HCT116 (cell line): ENCODE data around the gene RPL13. TPM values are rescaled to one million over a fixed set of nuclear protein-coding genes. Genes with fewer than 3 reads are reported as not detected.

ENCODE experiments used
- ATAC-seq: fragments of 200-7000 bp; cut with Tn5 transposase; 2 replicates; pipeline ENCODE4 v1.9.1; 2020; ENCODE audit warnings: mild to moderate bottlenecking, moderate library complexity
- BruUV-seq: library from RNA; stranded (reverse); fragments of 400-500 nt; replicated peaks from 2 replicates; lab custom pipeline; 2021; lab: Mats Ljungman, UMichigan
- CTCF ChIA-PET: fragments of 300-600 bp; sonication (Branson Sonifier 250); formaldehyde crosslinking; loops from one replicate; lab custom pipeline; 2021; ENCODE audit warnings: antibody characterized with exemption; lab: Charles Lee
- POLR2A ChIA-PET: fragments of 300-600, 350-600 bp; sonication (Branson Sonifier 250); formaldehyde crosslinking; loops from one replicate; lab custom pipeline; 2021; ENCODE audit warnings: antibody characterized with exemption; lab: Charles Lee
- RAD21 ChIA-PET, 2 experiments: fragments of 300-600 bp; sonication (Branson Sonifier 250); formaldehyde crosslinking; loops; one replicate each; lab custom pipeline; 2023; ENCODE audit warnings: low total read pairs in 2 of 2; ENCODE audit not compliant: uncharacterized antibody in 2 of 2, unreplicated experiment in 2 of 2, low non-redundant PET in 1 of 2; lab: Charles Lee
- DNase-seq: peaks from one replicate; pipeline ENCODE4 v3.0.0-alpha.2; 2010; ENCODE audit warnings: low read depth, low spot score
- H2AFZ ChIP-seq: fragments of 200-600 bp; shearing (Covaris generic), sonication (generic); 2 replicates; pipeline ENCODE4 v1.6.1; 2017; ENCODE audit warnings: low read depth, mixed run types, mixed read lengths, antibody characterized with exemption, low read length; ENCODE audit not compliant: poor library complexity, severe bottlenecking
- H3K27ac ChIP-seq: 2 replicates; pipeline ENCODE4 v1.5.1; 2012; ENCODE audit warnings: low read depth, low read length
- H3K27me3 ChIP-seq: fragments of 200-600 bp; sonication (generic); 2 replicates; pipeline ENCODE4 v1.6.1; 2016; ENCODE audit warnings: mixed run types, low read length, mixed read lengths; ENCODE audit not compliant: insufficient read depth
- H3K36me3 ChIP-seq, 2 experiments: fragments of 200-500 bp in 1 of 2; fragments of 200-600 bp in 1 of 2; sonication (Bioruptor generic) in 1 of 2; sonication (generic) in 1 of 2; 2 replicates each; pipeline versions ENCODE4 v1.5.1 to v1.6.1; 2014 to 2016; ENCODE audit warnings: low read length in 2 of 2, inconsistent platforms in 1 of 2, mixed read lengths in 1 of 2, mixed run types in 1 of 2; ENCODE audit not compliant: insufficient read depth in 2 of 2, control insufficient read depth in 1 of 2
- H3K4me1 ChIP-seq, 2 experiments: fragments of 200-600 bp in 1 of 2; sonication (generic) in 1 of 2; 2 replicates each; pipeline versions ENCODE4 v1.5.1 to v1.6.1; 2012 to 2017; ENCODE audit warnings: low read length in 2 of 2, inconsistent platforms in 1 of 2, mild to moderate bottlenecking in 1 of 2, mixed read lengths in 1 of 2, mixed run types in 1 of 2, moderate library complexity in 1 of 2; ENCODE audit not compliant: insufficient read depth in 2 of 2, control insufficient read depth in 1 of 2
- H3K4me2 ChIP-seq: fragments of 200-600 bp; sonication (generic); 2 replicates; pipeline ENCODE4 v1.6.1; 2017; ENCODE audit warnings: mixed run types, low read length, mixed read lengths
- H3K4me3 ChIP-seq, 2 experiments: fragments of 200-600 bp in 1 of 2; sonication (generic) in 1 of 2; replicated peaks in 1 of 2; 2 replicates each; pipeline ENCODE4 v1.5.1; 2011 to 2016; ENCODE audit warnings: low read length in 2 of 2, control low read depth in 1 of 2, low read depth in 1 of 2, mild to moderate bottlenecking in 1 of 2, mixed read lengths in 1 of 2, mixed run types in 1 of 2
- H3K79me2 ChIP-seq: fragments of 200-600 bp; sonication (generic); 2 replicates; pipeline ENCODE4 v1.6.1; 2017; ENCODE audit warnings: mild to moderate bottlenecking, mixed run types, low read length, moderate library complexity, mixed read lengths; ENCODE audit not compliant: insufficient read depth
- H3K9ac ChIP-seq: fragments of 200-600 bp; sonication (generic); 2 replicates; pipeline ENCODE4 v1.6.1; 2016; ENCODE audit warnings: low read length, mixed read lengths
- H3K9me2 ChIP-seq: fragments of 200-600 bp; sonication (generic), shearing (Covaris generic); 2 replicates; pipeline ENCODE4 v1.6.1; 2017; ENCODE audit warnings: mixed run types, mild to moderate bottlenecking, moderate library complexity; ENCODE audit not compliant: insufficient read depth
- H3K9me3 ChIP-seq, 2 experiments: fragments of 200-500 bp in 1 of 2; fragments of 200-600 bp in 1 of 2; sonication (Bioruptor generic) in 1 of 2; sonication (generic) in 1 of 2; 2 replicates each; pipeline ENCODE4 v1.6.1; 2014 to 2017; ENCODE audit warnings: low read length in 2 of 2, mixed read lengths in 2 of 2, inconsistent platforms in 1 of 2, low read depth in 1 of 2, mild to moderate bottlenecking in 1 of 2, mixed run types in 1 of 2, moderate library complexity in 1 of 2; ENCODE audit not compliant: control insufficient read depth in 1 of 2, insufficient read depth in 1 of 2
- H4K20me1 ChIP-seq: fragments of 200-600 bp; sonication (generic), shearing (Covaris generic); 2 replicates; pipeline ENCODE4 v1.6.1; 2017; ENCODE audit warnings: mixed run types, mild to moderate bottlenecking, moderate library complexity; ENCODE audit not compliant: insufficient read depth
- CEBPB ChIP-seq: IDR thresholded peaks from 2 replicates; pipeline ENCODE4 v1.6.1; 2012; ENCODE audit warnings: low read depth
- EZH2phosphoT487 ChIP-seq: fragments of 200-600 bp; IDR thresholded peaks from 2 replicates; pipeline ENCODE4 v1.6.1; 2018; ENCODE audit warnings: antibody characterized with exemption, borderline replicate concordance
- JUND ChIP-seq: IDR thresholded peaks from 2 replicates; pipeline ENCODE4 v1.6.1; 2012
- POLR2A ChIP-seq: IDR thresholded peaks from 2 replicates; pipeline ENCODE4 v1.7.0; 2011; ENCODE audit warnings: borderline replicate concordance; ENCODE audit not compliant: insufficient read depth, insufficient read length; ENCODE audit errors: extremely low read depth
- POLR2AphosphoS5 ChIP-seq: IDR thresholded peaks from 2 replicates; pipeline ENCODE4 v1.6.1; 2011; ENCODE audit warnings: mild to moderate bottlenecking, low read depth, low read length, moderate library complexity
- REST ChIP-seq: IDR thresholded peaks from 2 replicates; pipeline ENCODE4 v1.6.1; 2012; ENCODE audit warnings: low read depth
- SP1 ChIP-seq: IDR thresholded peaks from 2 replicates; pipeline ENCODE4 v1.6.1; 2012; ENCODE audit warnings: low read depth
- YY1 ChIP-seq: IDR thresholded peaks from 2 replicates; pipeline ENCODE4 v1.6.1; 2011; ENCODE audit warnings: low read length, low read depth, moderate library complexity, mild to moderate bottlenecking; ENCODE audit not compliant: insufficient replicate concordance; ENCODE audit errors: extremely low read depth
- intact Hi-C: fragments of 100-400 bp; cut with micrococcal nuclease; formaldehyde crosslinking; loops from 2 replicates; pipeline ENCODE4 v1.10.0; 2022
- total RNA-seq: library from RNA; stranded (reverse); gene quantifications from one replicate; pipeline ENCODE4 v1.2.1, GENCODE V29; 2021; ENCODE audit not compliant: unreplicated experiment
- TF ChIP-seq, protein P1 (sequence below), 3 experiments: fragments of 200-600 bp in 1 of 3; sonication (generic) in 1 of 3; IDR thresholded peaks in 2 of 3; conservative IDR thresholded peaks in 1 of 3; 2 replicates each; pipeline ENCODE4 v1.5.1; 2012 to 2017; ENCODE audit warnings: low read depth in 2 of 3, low read length in 2 of 3, antibody characterized with exemption in 1 of 3, borderline replicate concordance in 1 of 3, control low read depth in 1 of 3, mild to moderate bottlenecking in 1 of 3, mixed read lengths in 1 of 3, mixed run types in 1 of 3, moderate library complexity in 1 of 3; ENCODE audit not compliant: insufficient read depth in 1 of 3

The RPL13 gene
- total RNA-seq, 1 experiment from 2014 or later: 4,404 TPM

GRCh38 chr16:89601906-89602272, 41.4 kb downstream of the RPL13 start:
- ChIA-PET CTCF (interaction anchor here (1.0 to 2.0 kb wide), 7 partner anchors 11 to 41 kb away, joined by 3 to 10 read pairs (median 4); partner anchors contain the start of gene DPEP1), POLR2A (interaction anchor here (0.7 to 1.8 kb wide), 5 partner anchors 13 to 385 kb away, joined by 3 to 6 read pairs (median 3); partner anchors contain the start of genes CHMP1A and SPATA33), RAD21 (no interaction called here)
- BruUV-seq: no TSS peak
- Histone ChIP-seq H3K4me2 (peak overlapping the region; percentile 83), H3K36me3 (no peaks in the 10 kb centered on the region), H3K9ac (no peak overlapping the region), H3K79me2 (no peaks in the 10 kb centered on the region), H3K9me2 (no peaks in the 10 kb centered on the region), H3K4me3 (peak overlapping the region in 1 of 2 experiments; percentile 49; a peak in 1 of 4 replicates), H3K27ac (peak overlapping the region; percentile 43), H3K9me3 (no peaks in the 10 kb centered on the region), H2AFZ (no peak overlapping the region), H3K4me1 (peaks cover 28 to 57% of the 10 kb centered on the region in 2 experiments), H4K20me1 (no peaks in the 10 kb centered on the region), H3K27me3 (no peaks in the 10 kb centered on the region)
- DNase-seq (no peak), ATAC-seq (no peak)
- intact Hi-C loops: no loop called here
- TF ChIP-seq REST (no peak), SP1 (no peak), JUND (no peak), EZH2phosphoT487 (no peak), YY1 (no peak), POLR2AphosphoS5 (no peak), CEBPB (no peak), POLR2A (no peak)
- TF ChIP-seq, protein P1, sequence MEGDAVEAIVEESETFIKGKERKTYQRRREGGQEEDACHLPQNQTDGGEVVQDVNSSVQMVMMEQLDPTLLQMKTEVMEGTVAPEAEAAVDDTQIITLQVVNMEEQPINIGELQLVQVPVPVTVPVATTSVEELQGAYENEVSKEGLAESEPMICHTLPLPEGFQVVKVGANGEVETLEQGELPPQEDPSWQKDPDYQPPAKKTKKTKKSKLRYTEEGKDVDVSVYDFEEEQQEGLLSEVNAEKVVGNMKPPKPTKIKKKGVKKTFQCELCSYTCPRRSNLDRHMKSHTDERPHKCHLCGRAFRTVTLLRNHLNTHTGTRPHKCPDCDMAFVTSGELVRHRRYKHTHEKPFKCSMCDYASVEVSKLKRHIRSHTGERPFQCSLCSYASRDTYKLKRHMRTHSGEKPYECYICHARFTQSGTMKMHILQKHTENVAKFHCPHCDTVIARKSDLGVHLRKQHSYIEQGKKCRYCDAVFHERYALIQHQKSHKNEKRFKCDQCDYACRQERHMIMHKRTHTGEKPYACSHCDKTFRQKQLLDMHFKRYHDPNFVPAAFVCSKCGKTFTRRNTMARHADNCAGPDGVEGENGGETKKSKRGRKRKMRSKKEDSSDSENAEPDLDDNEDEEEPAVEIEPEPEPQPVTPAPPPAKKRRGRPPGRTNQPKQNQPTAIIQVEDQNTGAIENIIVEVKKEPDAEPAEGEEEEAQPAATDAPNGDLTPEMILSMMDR (IDR thresholded peaks at IDR 0.05 in 2 of 3, conservative IDR thresholded peaks at IDR 0.05 in 1 of 3; ENCODE audit: borderline replicate concordance in 1 of 3, insufficient read depth in 1 of 3, low read depth in 2 of 3, low read length in 2 of 3): no peak
